OCI-LY1 (cell line): ENCODE data around the gene PPP1CA.

ENCODE experiments used
- CTCF ChIP-seq: fragments of 200-600 bp; sonication (generic), shearing (Covaris generic); IDR thresholded peaks from 2 replicates; pipeline ENCODE4 v1.5.1; 2017; ENCODE audit warnings: mild to moderate bottlenecking, antibody characterized with exemption, low read length, moderate library complexity, mixed read lengths
- EZH2 ChIP-seq: fragments of 200-600 bp; sonication (generic), shearing (Covaris generic); IDR thresholded peaks from 2 replicates; pipeline ENCODE4 v1.8.0; 2017; ENCODE audit warnings: borderline replicate concordance, mixed run types, mild to moderate bottlenecking, antibody characterized with exemption, low read length, moderate library complexity, mixed read lengths

GRCh38 chr11:67416416-67417335 lies 15.0 kb upstream of the PPP1CA start:
- TF ChIP-seq CTCF (no peak), EZH2 (no peak)
